ENCODE measurements around the gene PCGF3.

PCGF3 gene

GRCh38 chr4:679629-680028 is 26.0 kb upstream of the PCGF3 start:
- TF ChIP-seq CTCF (IDR thresholded peaks at IDR 0.05) = no peak

GRCh38 chr4:680091-680490 is 25.5 kb upstream of the PCGF3 start:
- no peak for TF ChIP-seq CTCF (IDR thresholded peaks at IDR 0.05)

DNA sequence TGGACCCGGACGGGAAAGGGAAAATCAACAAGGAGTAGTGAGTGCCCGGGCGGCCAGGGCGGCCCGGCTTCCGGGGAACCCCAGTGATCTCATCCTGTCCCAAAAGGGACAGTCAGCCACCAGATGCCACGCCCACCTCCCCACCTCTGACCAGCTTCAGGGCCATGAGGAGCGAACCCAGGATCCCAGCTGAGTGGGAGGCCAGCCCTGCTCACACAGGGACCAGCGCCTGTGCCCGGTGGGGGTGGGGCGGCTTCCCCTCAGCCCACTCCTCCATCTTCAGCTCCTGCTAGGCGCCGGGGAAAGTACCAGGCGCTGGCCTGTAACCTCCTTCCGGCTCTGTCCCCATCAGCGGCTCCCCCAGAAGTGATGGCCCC is 25.1 kb upstream of the PCGF3 start:
- TF ChIP-seq CTCF (IDR thresholded peaks at IDR 0.05) = no peak

- TF ChIP-seq CTCF (IDR thresholded peaks at IDR 0.05) = no peak
Observed at GRCh38 chr4:680928-681645, 24.5 kb upstream of the PCGF3 start.

- no peak for TF ChIP-seq CTCF (IDR thresholded peaks at IDR 0.05)
Observed at GRCh38 chr4:681736-682451, 23.7 kb upstream of the PCGF3 start.

- no peak for TF ChIP-seq CTCF (IDR thresholded peaks at IDR 0.05)
Observed at GRCh38 chr4:682490-683172, 23.0 kb upstream of the PCGF3 start.

DNA sequence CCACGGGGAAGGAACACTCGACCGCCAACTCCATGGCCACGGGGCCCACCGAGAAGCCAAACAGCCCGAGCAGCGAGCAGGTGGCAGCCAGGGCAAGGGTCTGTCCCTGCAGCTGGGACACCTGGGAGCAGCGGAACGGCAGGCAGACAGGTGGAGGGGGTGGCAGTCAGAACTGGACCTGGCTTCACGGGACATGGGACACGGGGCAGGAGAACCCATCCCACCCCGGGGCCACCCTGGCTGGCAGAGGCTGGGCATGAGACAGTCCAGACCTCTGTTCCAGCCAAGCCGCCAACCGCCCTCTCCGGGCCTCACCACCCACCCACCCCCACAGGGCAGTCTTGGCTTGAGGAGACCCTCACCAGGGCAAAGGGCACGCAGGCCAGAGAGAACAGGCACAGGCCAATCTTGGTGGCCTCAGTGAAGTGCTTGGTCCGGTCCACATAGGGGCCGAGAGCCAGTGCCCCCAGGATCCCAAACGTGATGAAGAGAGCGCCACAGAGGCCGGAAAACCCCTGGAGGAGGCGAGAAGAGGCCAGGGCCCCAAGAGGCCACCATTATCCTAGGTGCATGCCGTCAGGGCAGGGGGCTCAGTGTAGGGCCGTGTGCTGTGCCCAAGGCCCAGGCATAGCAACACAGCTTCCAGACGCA is 22.3 kb upstream of the PCGF3 start:
- no peak for TF ChIP-seq CTCF (IDR thresholded peaks at IDR 0.05)

All from LNCAP (cell line).